Anterior cingulate cortex (tissue), 58 donors: ENCODE measurements around the gene FAM13A.
"Not testable (repeated sequence)": the region's sequence is repeated elsewhere in the genome, so short reads cannot be mapped to it uniquely, and the experiment has no call there.

Experiments used
- DNase-seq, 58 donors: peaks; one replicate each; lab custom pipeline; 2025; lab: John Stamatoyannopoulos, UW

Gene FAM13A

GRCh38 chr4:89044147-89044900 is 12.7 kb downstream of the FAM13A start:
- DNase-seq, result no peak

- no peak for DNase-seq
Measured at GRCh38 chr4:89042055-89042454, 14.9 kb downstream of the FAM13A start.

GRCh38 chr4:89039730-89040338 is 17.2 kb downstream of the FAM13A start:
- no peak for DNase-seq

GRCh38 chr4:89036535-89036934 is 20.4 kb downstream of the FAM13A start:
- DNase-seq, result no peak

GRCh38 chr4:89031272-89031671 is 25.7 kb downstream of the FAM13A start:
- no peak for DNase-seq

- no peak for DNase-seq
Measured at GRCh38 chr4:89029591-89029990, 27.4 kb downstream of the FAM13A start.

- DNase-seq, result no peak
Measured at GRCh38 chr4:89026542-89026941, 30.4 kb downstream of the FAM13A start.

GRCh38 chr4:89024051-89024675 is 32.8 kb downstream of the FAM13A start:
- peak in 25 of 58 donors; percentile 0 to 68 (median 14) for DNase-seq

GRCh38 chr4:89023140-89023539 is 33.8 kb downstream of the FAM13A start:
- DNase-seq, result no peak

GRCh38 chr4:89022426-89023128 is 34.4 kb downstream of the FAM13A start:
- no peak for DNase-seq

GRCh38 chr4:89021684-89022083 is 35.3 kb downstream of the FAM13A start:
- DNase-seq, result no peak

GRCh38 chr4:89021062-89021461 is 35.9 kb downstream of the FAM13A start:
- no peak for DNase-seq

GRCh38 chr4:89014897-89015296 is 42.1 kb downstream of the FAM13A start:
- not testable (repeated sequence) for DNase-seq

- no peak for DNase-seq
Measured at GRCh38 chr4:89009761-89010369, 47.1 kb downstream of the FAM13A start.

- no peak for DNase-seq
Measured at GRCh38 chr4:89009115-89009514, 47.9 kb downstream of the FAM13A start.

GRCh38 chr4:89008166-89008565 is 48.8 kb downstream of the FAM13A start:
- no peak for DNase-seq

- no peak for DNase-seq
Measured at GRCh38 chr4:89007338-89007939, 49.5 kb downstream of the FAM13A start.

GRCh38 chr4:89006307-89006706 is 50.7 kb downstream of the FAM13A start:
- no peak for DNase-seq

- not testable (repeated sequence) for DNase-seq
Measured at GRCh38 chr4:89005066-89005465, 51.9 kb downstream of the FAM13A start.
